Mucosa of stomach (tissue), 1 donor: ENCODE measurements around the gene ARL5C.

Experiments
- H3K27me3 ChIP-seq: one replicate; pipeline ENCODE4 v1.7.0; 2013; ENCODE audit warnings: mild to moderate bottlenecking, low read length; ENCODE audit not compliant: control insufficient read depth, insufficient read depth
- H3K36me3 ChIP-seq: one replicate; pipeline ENCODE4 v1.7.0; 2013; ENCODE audit warnings: low read length; ENCODE audit not compliant: control insufficient read depth, insufficient read depth
- H3K4me1 ChIP-seq: one replicate; pipeline ENCODE4 v1.7.0; 2013; ENCODE audit warnings: mild to moderate bottlenecking, low read length; ENCODE audit not compliant: control insufficient read depth, insufficient read depth
- H3K4me3 ChIP-seq: one replicate; pipeline ENCODE4 v1.7.0; 2013; ENCODE audit warnings: low read length
- H3K9ac ChIP-seq: one replicate; pipeline ENCODE4 v1.7.0; 2013; ENCODE audit warnings: mild to moderate bottlenecking, low read length, moderate library complexity
- H3K9me3 ChIP-seq: one replicate; pipeline ENCODE4 v1.7.0; 2013; ENCODE audit warnings: mild to moderate bottlenecking, low read length, moderate library complexity; ENCODE audit not compliant: control insufficient read depth
- donor health status: Pancreatic carcinoma.

ARL5C gene

GRCh38 chr17:39165841-39166349, at the start of gene ARL5C:
Gene ARL5C (minus strand): TSS chr17:39166161. CDS start chr17:39165760, 401 bp downstream.
- H3K27me3 ChIP-seq = peaks cover 21% of the 10 kb centered on the region
- H3K4me1 ChIP-seq = peaks cover 19% of the 10 kb centered on the region
- H3K36me3 ChIP-seq = no peaks in the 10 kb centered on the region
- no peak within 1 kb of the TSS for H3K4me3 ChIP-seq
- H3K9ac ChIP-seq = peak within 1 kb of the TSS; percentile 50
- H3K9me3 ChIP-seq = no peaks in the 10 kb centered on the region

- Histone ChIP-seq H3K27me3 (peaks cover 39% of the 10 kb centered on the region), H3K4me3 (no peak overlapping the region), H3K9ac (no peak overlapping the region), H3K9me3 (no peaks in the 10 kb centered on the region), H3K36me3 (no peaks in the 10 kb centered on the region), H3K4me1 (peaks cover 22% of the 10 kb centered on the region)
Observed at GRCh38 chr17:39213852-39214251, 47.9 kb upstream of the ARL5C start.

- Histone ChIP-seq H3K36me3 (no peaks in the 10 kb centered on the region), H3K27me3 (peaks cover 34% of the 10 kb centered on the region), H3K9me3 (no peaks in the 10 kb centered on the region), H3K4me1 (peaks cover 25% of the 10 kb centered on the region), H3K9ac (no peak overlapping the region), H3K4me3 (no peak overlapping the region)
Observed at GRCh38 chr17:39212841-39213480, 47.0 kb upstream of the ARL5C start.

GRCh38 chr17:39212195-39212810, 46.3 kb upstream of the ARL5C start:
- Histone ChIP-seq H3K36me3 (no peaks in the 10 kb centered on the region), H3K4me3 (no peak overlapping the region), H3K4me1 (peaks cover 25% of the 10 kb centered on the region), H3K9me3 (no peaks in the 10 kb centered on the region), H3K9ac (no peak overlapping the region), H3K27me3 (peaks cover 31% of the 10 kb centered on the region)

- H3K27me3 ChIP-seq = peaks cover 23% of the 10 kb centered on the region
- H3K36me3 ChIP-seq = no peaks in the 10 kb centered on the region
- no peaks in the 10 kb centered on the region for H3K9me3 ChIP-seq
- no peak overlapping the region for H3K4me3 ChIP-seq
- peak overlapping the region; percentile 48 for H3K9ac ChIP-seq
- peaks cover 25% of the 10 kb centered on the region for H3K4me1 ChIP-seq
Observed at GRCh38 chr17:39210093-39210434, 44.1 kb upstream of the ARL5C start.

GRCh38 chr17:39209317-39210092, 43.5 kb upstream of the ARL5C start:
- peak overlapping the region; percentile 48 for H3K9ac ChIP-seq
- H3K9me3 ChIP-seq = no peaks in the 10 kb centered on the region
- H3K4me3 ChIP-seq = no peak overlapping the region
- peaks cover 1% of the 10 kb centered on the region for H3K36me3 ChIP-seq
- peaks cover 25% of the 10 kb centered on the region for H3K4me1 ChIP-seq
- peaks cover 19% of the 10 kb centered on the region for H3K27me3 ChIP-seq

- Histone ChIP-seq H3K4me1 (peaks cover 25% of the 10 kb centered on the region), H3K9me3 (no peaks in the 10 kb centered on the region), H3K27me3 (peaks cover 19% of the 10 kb centered on the region), H3K36me3 (peaks cover 7% of the 10 kb centered on the region), H3K4me3 (no peak overlapping the region), H3K9ac (peak overlapping the region; percentile 48)
Observed at GRCh38 chr17:39208893-39209292, 42.9 kb upstream of the ARL5C start.

- H3K4me3 ChIP-seq = no peak overlapping the region
- H3K9me3 ChIP-seq = no peaks in the 10 kb centered on the region
- H3K4me1 ChIP-seq = peaks cover 25% of the 10 kb centered on the region
- peaks cover 11% of the 10 kb centered on the region for H3K36me3 ChIP-seq
- H3K27me3 ChIP-seq = peaks cover 17% of the 10 kb centered on the region
- no peak overlapping the region for H3K9ac ChIP-seq
Observed at GRCh38 chr17:39208136-39208535, 42.2 kb upstream of the ARL5C start.

- Histone ChIP-seq H3K27me3 (peaks cover 10% of the 10 kb centered on the region), H3K4me1 (peaks cover 16% of the 10 kb centered on the region), H3K36me3 (peaks cover 19% of the 10 kb centered on the region), H3K4me3 (no peak overlapping the region), H3K9ac (no peak overlapping the region), H3K9me3 (no peaks in the 10 kb centered on the region)
Observed at GRCh38 chr17:39205112-39205526, 39.2 kb upstream of the ARL5C start.

- Histone ChIP-seq H3K4me3 (no peak overlapping the region), H3K9me3 (no peaks in the 10 kb centered on the region), H3K9ac (no peak overlapping the region), H3K27me3 (peaks cover 2% of the 10 kb centered on the region), H3K36me3 (peaks cover 19% of the 10 kb centered on the region), H3K4me1 (peaks cover 7% of the 10 kb centered on the region)
Observed at GRCh38 chr17:39204245-39204644, 38.3 kb upstream of the ARL5C start.

- Histone ChIP-seq H3K4me1 (peaks cover 11% of the 10 kb centered on the region), H3K36me3 (peaks cover 19% of the 10 kb centered on the region), H3K9ac (peak overlapping the region; percentile 90), H3K4me3 (peak overlapping the region; percentile 36), H3K27me3 (no peaks in the 10 kb centered on the region), H3K9me3 (no peaks in the 10 kb centered on the region)
Observed at GRCh38 chr17:39200957-39201510, 35.1 kb upstream of the ARL5C start.
